ENCODE measurements around the gene FCN3.
A peak's percentile ranks its signal among the peaks of the same experiment; 100 is the strongest.

- TF ChIP-seq CTCF (IDR thresholded peaks at IDR 0.05; ENCODE audit: low read depth, low read length) (peak; percentile 77), EZH2phosphoT487 (IDR thresholded peaks at IDR 0.05; ENCODE audit: low read depth) (no peak)
Measured at GRCh38 chr1:27388337-27389005, 13.8 kb upstream of the FCN3 start.

Data from OCI-LY3 (cell line).